ENCODE data around the gene RCN1.
A peak's percentile ranks its signal among the peaks of the same experiment; 100 is the strongest.
"Not testable (repeated sequence)": the region's sequence is repeated elsewhere in the genome, so short reads cannot be mapped to it uniquely, and the experiment has no call there.

The RCN1 gene

DNA sequence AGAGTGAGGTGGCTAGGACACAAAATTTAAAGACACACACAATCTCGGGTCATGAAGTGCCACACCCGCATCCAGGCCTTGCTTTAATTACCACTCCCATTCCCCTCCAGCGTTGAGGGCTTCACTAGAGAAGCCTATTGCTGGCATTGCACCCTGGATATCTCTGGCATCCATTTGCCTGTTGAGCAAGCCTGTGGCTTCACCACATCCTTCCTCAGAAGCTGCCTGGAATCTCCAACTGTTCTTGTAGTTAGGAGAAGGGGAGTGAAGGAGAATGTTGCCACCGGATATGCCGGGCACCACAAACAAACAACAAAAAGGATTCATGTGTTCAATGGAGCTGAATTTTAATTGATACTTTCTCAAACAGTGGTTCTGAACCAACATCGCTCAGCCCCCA is 34.4 kb upstream of the RCN1 start:
- no CpG with 5 or more reads among the region's 6 CpGs for WGBS, 2 donors (ENCODE audit: extremely low coverage in 2 of 2, insufficient read length in 2 of 2, insufficient replicate concordance in 1 of 2)

DNA sequence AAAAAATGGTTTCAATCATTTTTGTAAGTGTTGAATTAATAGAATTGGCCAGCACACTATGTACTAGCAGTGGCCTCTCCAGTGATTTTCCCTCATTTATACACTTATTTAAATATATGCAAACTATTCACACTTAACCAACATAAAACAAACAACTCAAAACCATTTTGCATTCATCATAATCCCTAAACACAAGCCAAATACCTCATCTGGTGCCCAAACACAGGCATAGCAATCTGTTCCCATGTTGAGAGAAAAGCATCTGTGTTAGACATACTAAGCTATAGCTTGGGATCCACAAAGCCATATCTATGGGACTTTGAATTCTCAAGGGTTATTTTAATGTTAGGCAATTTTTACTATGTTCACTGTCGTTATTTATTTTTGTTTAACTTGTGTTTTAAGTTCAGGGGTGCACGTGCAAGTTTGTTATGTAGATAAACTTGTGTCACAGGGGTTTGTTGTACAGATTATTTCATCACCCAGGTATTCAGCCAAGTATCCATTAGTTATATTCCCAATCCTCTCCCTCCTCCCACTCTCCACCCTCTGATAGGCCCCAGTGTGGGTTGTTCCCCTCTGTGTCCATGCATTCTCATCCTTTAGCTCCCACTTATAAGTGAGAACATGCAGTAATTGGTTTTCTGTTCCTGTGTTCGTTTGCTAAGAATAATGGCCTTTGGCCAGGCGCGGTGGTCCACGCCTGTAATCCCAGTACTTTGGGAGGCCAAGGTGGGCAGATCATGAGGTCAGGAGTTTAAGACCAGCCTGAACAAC is 31.0 kb upstream of the RCN1 start:
- no peak overlapping the region for H4K8ac ChIP-seq (ENCODE audit: low read depth, low read length)
- H3K4me2 ChIP-seq (ENCODE audit: insufficient read depth, low read length, poor library complexity, severe bottlenecking), result no peak overlapping the region
- H3K36me3 ChIP-seq (replicated peaks in 1 of 2; ENCODE audit: control insufficient read depth in 2 of 2, insufficient read depth in 2 of 2, low read length in 2 of 2), result no peaks in the 10 kb centered on the region
- H3K14ac ChIP-seq (ENCODE audit: low read length), result no peak overlapping the region
- no peak overlapping the region for H3K27ac ChIP-seq (replicated peaks; ENCODE audit: low read length)
- no peak overlapping the region for H2AFZ ChIP-seq (ENCODE audit: low read length)
- H2BK15ac ChIP-seq (ENCODE audit: low read length), result no peak overlapping the region
- WGBS, 2 donors (ENCODE audit: extremely low coverage in 2 of 2, insufficient read length in 2 of 2, insufficient replicate concordance in 1 of 2), result no CpG with 5 or more reads among the region's 6 CpGs
- H3K4me3 ChIP-seq (ENCODE audit: low read length in 2 of 2), result no peak overlapping the region
- H2AK5ac ChIP-seq (ENCODE audit: low read depth, low read length), result no peak overlapping the region
- no peak overlapping the region for H3K9ac ChIP-seq (ENCODE audit: low read depth, low read length, poor library complexity)
- H3K18ac ChIP-seq (ENCODE audit: low read length), result no peak overlapping the region
- no peak overlapping the region for H4K91ac ChIP-seq (ENCODE audit: low read depth, low read length, poor library complexity)
- no peak overlapping the region for H3K4ac ChIP-seq (ENCODE audit: low read length)
- no peak overlapping the region for H2BK5ac ChIP-seq (ENCODE audit: low read length)
- H3K4me1 ChIP-seq (ENCODE audit: control insufficient read depth in 2 of 2, insufficient read depth in 1 of 2, low read depth in 1 of 2, low read length in 2 of 2), result no peaks in the 10 kb centered on the region
- no peak overlapping the region for H2BK12ac ChIP-seq (ENCODE audit: low read length)
- H3K9me3 ChIP-seq (replicated peaks in 1 of 2; ENCODE audit: control insufficient read depth in 2 of 2, insufficient read depth in 1 of 2, low read depth in 1 of 2, low read length in 2 of 2), result no peaks in the 10 kb centered on the region
- DNase-seq (ENCODE audit: low spot score), result no peak
- no peak overlapping the region for H2BK120ac ChIP-seq (ENCODE audit: low read depth, low read length)
- peaks cover 0 to 7% (median 0%) of the 10 kb centered on the region in 3 experiments for H3K27me3 ChIP-seq (ENCODE audit: control insufficient read depth in 3 of 3, insufficient read depth in 3 of 3, low read depth in 1 of 3, low read length in 3 of 3)
- H3K79me1 ChIP-seq (ENCODE audit: low read depth, low read length), result no peaks in the 10 kb centered on the region
- no peak overlapping the region for H3K23ac ChIP-seq (ENCODE audit: low read depth, low read length, poor library complexity)

More for the DNA sequence above, 34.4 kb upstream of the RCN1 start:
- DNase-seq (ENCODE audit: low spot score), result no peak
- H3K18ac ChIP-seq (ENCODE audit: low read length), result no peak overlapping the region
- H2BK120ac ChIP-seq (ENCODE audit: low read depth, low read length), result no peak overlapping the region
- H3K9ac ChIP-seq (ENCODE audit: low read depth, low read length, poor library complexity), result no peak overlapping the region
- no peak overlapping the region for H2AK5ac ChIP-seq (ENCODE audit: low read depth, low read length)
- no peaks in the 10 kb centered on the region for H3K79me1 ChIP-seq (ENCODE audit: low read depth, low read length)
- H3K36me3 ChIP-seq (replicated peaks in 1 of 2; ENCODE audit: control insufficient read depth in 2 of 2, insufficient read depth in 2 of 2, low read length in 2 of 2), result no peaks in the 10 kb centered on the region
- H3K23ac ChIP-seq (ENCODE audit: low read depth, low read length, poor library complexity), result no peak overlapping the region
- H2BK5ac ChIP-seq (ENCODE audit: low read length), result no peak overlapping the region
- H4K8ac ChIP-seq (ENCODE audit: low read depth, low read length), result no peak overlapping the region
- H2BK15ac ChIP-seq (ENCODE audit: low read length), result no peak overlapping the region
- no peak overlapping the region for H3K14ac ChIP-seq (ENCODE audit: low read length)
- H3K27me3 ChIP-seq (ENCODE audit: control insufficient read depth in 3 of 3, insufficient read depth in 3 of 3, low read depth in 1 of 3, low read length in 3 of 3), result peaks cover 0 to 10% (median 0%) of the 10 kb centered on the region in 3 experiments
- H3K4me1 ChIP-seq (ENCODE audit: control insufficient read depth in 2 of 2, insufficient read depth in 1 of 2, low read depth in 1 of 2, low read length in 2 of 2), result peaks cover 0 to 2% of the 10 kb centered on the region in 2 donors
- H4K91ac ChIP-seq (ENCODE audit: low read depth, low read length, poor library complexity), result no peak overlapping the region
- H3K9me3 ChIP-seq (replicated peaks in 1 of 2; ENCODE audit: control insufficient read depth in 2 of 2, insufficient read depth in 1 of 2, low read depth in 1 of 2, low read length in 2 of 2), result no peaks in the 10 kb centered on the region
- no peak overlapping the region for H2BK12ac ChIP-seq (ENCODE audit: low read length)
- no peak overlapping the region for H3K4ac ChIP-seq (ENCODE audit: low read length)
- H3K4me3 ChIP-seq (ENCODE audit: low read length in 2 of 2), result no peak overlapping the region
- no peak overlapping the region for H3K27ac ChIP-seq (replicated peaks; ENCODE audit: low read length)
- H2AFZ ChIP-seq (ENCODE audit: low read length), result no peak overlapping the region
- no peak overlapping the region for H3K4me2 ChIP-seq (ENCODE audit: insufficient read depth, low read length, poor library complexity, severe bottlenecking)

DNA sequence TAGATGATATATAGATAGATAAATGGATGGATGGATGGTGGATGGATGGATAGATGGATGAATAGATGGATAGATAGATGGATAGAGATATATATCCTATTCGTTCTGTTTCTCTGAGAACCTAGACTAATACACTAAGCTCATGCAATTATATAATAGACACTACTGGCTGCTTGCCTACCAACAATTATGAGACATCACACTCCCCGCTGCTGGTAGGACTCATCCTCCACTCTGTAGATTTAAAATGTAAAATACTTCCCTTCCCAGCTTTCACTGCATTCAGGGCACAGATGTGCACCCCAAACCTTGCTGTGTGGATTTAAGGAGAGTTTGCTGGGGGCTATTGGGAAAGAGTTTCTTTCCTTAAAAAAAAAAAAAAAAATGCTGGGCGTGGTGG is 28.3 kb upstream of the RCN1 start:
- H3K27ac ChIP-seq (replicated peaks; ENCODE audit: low read length), result no peak overlapping the region
- WGBS, 2 donors (ENCODE audit: extremely low coverage in 2 of 2, insufficient read length in 2 of 2, insufficient replicate concordance in 1 of 2), result no CpG with 5 or more reads among the region's 3 CpGs

DNA sequence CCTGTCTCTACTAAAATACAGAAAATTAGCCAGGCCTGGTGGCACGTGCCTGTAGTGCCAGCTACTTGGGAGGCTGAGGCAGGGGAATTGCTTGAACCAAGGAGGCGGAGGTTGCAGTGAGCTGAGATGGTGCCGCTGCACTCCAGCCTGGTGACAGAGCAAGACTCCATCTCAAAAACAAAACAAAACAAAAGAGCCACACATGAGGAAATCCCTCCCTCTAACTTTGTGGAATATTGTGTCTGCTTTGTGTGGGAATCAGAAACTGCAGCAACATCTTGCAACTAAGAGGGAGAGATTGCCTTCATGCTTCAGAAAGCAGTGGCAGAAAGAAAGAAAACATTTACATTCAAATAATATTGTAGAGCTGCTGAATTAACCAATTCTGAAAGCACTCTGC is 27.8 kb upstream of the RCN1 start:
- not testable (repeated sequence) for H2BK12ac ChIP-seq (ENCODE audit: low read length); H4K8ac ChIP-seq (ENCODE audit: low read depth, low read length); H3K23ac ChIP-seq (ENCODE audit: low read depth, low read length, poor library complexity); H3K36me3 ChIP-seq (replicated peaks in 1 of 2; ENCODE audit: control insufficient read depth in 2 of 2, insufficient read depth in 2 of 2, low read length in 2 of 2); H2BK5ac ChIP-seq (ENCODE audit: low read length); H3K4me2 ChIP-seq (ENCODE audit: insufficient read depth, low read length, poor library complexity, severe bottlenecking); H2BK15ac ChIP-seq (ENCODE audit: low read length); H4K91ac ChIP-seq (ENCODE audit: low read depth, low read length, poor library complexity); H2BK120ac ChIP-seq (ENCODE audit: low read depth, low read length); H3K27me3 ChIP-seq (ENCODE audit: control insufficient read depth in 3 of 3, insufficient read depth in 3 of 3, low read depth in 1 of 3, low read length in 3 of 3); DNase-seq (ENCODE audit: low spot score); H3K14ac ChIP-seq (ENCODE audit: low read length); H3K4ac ChIP-seq (ENCODE audit: low read length); H3K18ac ChIP-seq (ENCODE audit: low read length); H3K79me1 ChIP-seq (ENCODE audit: low read depth, low read length); H3K9ac ChIP-seq (ENCODE audit: low read depth, low read length, poor library complexity); H3K4me1 ChIP-seq (ENCODE audit: control insufficient read depth in 2 of 2, insufficient read depth in 1 of 2, low read depth in 1 of 2, low read length in 2 of 2); H3K9me3 ChIP-seq (replicated peaks in 1 of 2; ENCODE audit: control insufficient read depth in 2 of 2, insufficient read depth in 1 of 2, low read depth in 1 of 2, low read length in 2 of 2); H3K4me3 ChIP-seq (ENCODE audit: low read length in 2 of 2); H2AK5ac ChIP-seq (ENCODE audit: low read depth, low read length); H3K27ac ChIP-seq (replicated peaks; ENCODE audit: low read length)
- no CpG with 5 or more reads among the region's 3 CpGs for WGBS, 2 donors (ENCODE audit: extremely low coverage in 2 of 2, insufficient read length in 2 of 2, insufficient replicate concordance in 1 of 2)
- peak overlapping the region; percentile 65 for H2AFZ ChIP-seq (ENCODE audit: low read length)

More for the DNA sequence above, 28.3 kb upstream of the RCN1 start:
- H3K79me1 ChIP-seq (ENCODE audit: low read depth, low read length), result no peaks in the 10 kb centered on the region
- no peaks in the 10 kb centered on the region for H3K36me3 ChIP-seq (replicated peaks in 1 of 2; ENCODE audit: control insufficient read depth in 2 of 2, insufficient read depth in 2 of 2, low read length in 2 of 2)
- H3K4ac ChIP-seq (ENCODE audit: low read length), result no peak overlapping the region
- H4K91ac ChIP-seq (ENCODE audit: low read depth, low read length, poor library complexity), result no peak overlapping the region
- H2BK120ac ChIP-seq (ENCODE audit: low read depth, low read length), result no peak overlapping the region
- no peaks in the 10 kb centered on the region for H3K9me3 ChIP-seq (replicated peaks in 1 of 2; ENCODE audit: control insufficient read depth in 2 of 2, insufficient read depth in 1 of 2, low read depth in 1 of 2, low read length in 2 of 2)
- no peak overlapping the region for H3K18ac ChIP-seq (ENCODE audit: low read length)
- peaks cover 0 to 3% (median 0%) of the 10 kb centered on the region in 3 experiments for H3K27me3 ChIP-seq (ENCODE audit: control insufficient read depth in 3 of 3, insufficient read depth in 3 of 3, low read depth in 1 of 3, low read length in 3 of 3)
- no peak overlapping the region for H3K4me2 ChIP-seq (ENCODE audit: insufficient read depth, low read length, poor library complexity, severe bottlenecking)
- no peak overlapping the region for H2AFZ ChIP-seq (ENCODE audit: low read length)
- no peaks in the 10 kb centered on the region for H3K4me1 ChIP-seq (ENCODE audit: control insufficient read depth in 2 of 2, insufficient read depth in 1 of 2, low read depth in 1 of 2, low read length in 2 of 2)
- no peak overlapping the region for H4K8ac ChIP-seq (ENCODE audit: low read depth, low read length)
- no peak overlapping the region for H3K23ac ChIP-seq (ENCODE audit: low read depth, low read length, poor library complexity)
- no peak overlapping the region for H3K9ac ChIP-seq (ENCODE audit: low read depth, low read length, poor library complexity)
- H2BK12ac ChIP-seq (ENCODE audit: low read length), result no peak overlapping the region
- no peak overlapping the region for H2BK5ac ChIP-seq (ENCODE audit: low read length)
- no peak overlapping the region for H3K4me3 ChIP-seq (ENCODE audit: low read length in 2 of 2)
- H3K14ac ChIP-seq (ENCODE audit: low read length), result no peak overlapping the region
- no peak overlapping the region for H2AK5ac ChIP-seq (ENCODE audit: low read depth, low read length)
- no peak for DNase-seq (ENCODE audit: low spot score)
- H2BK15ac ChIP-seq (ENCODE audit: low read length), result no peak overlapping the region

All from neuronal stem cell (in vitro differentiated cells).